BJ (cell line): ENCODE data around the gene NDRG4. TPM values are rescaled to one million over a fixed set of nuclear protein-coding genes. Genes with fewer than 3 reads are reported as not detected.

Experiments used
- CTCF ChIA-PET: fragments of 350-600 bp; formaldehyde crosslinking; extraction: SDS; loops from one replicate; lab custom pipeline; 2021; ENCODE audit warnings: antibody characterized with exemption, inconsistent platforms; lab: Yijun Ruan, JAX
- POLR2A ChIA-PET: fragments of 300-600 bp; sonication (Branson Sonifier 250); formaldehyde crosslinking; extraction: SDS; loops from one replicate; lab custom pipeline; 2021; ENCODE audit warnings: antibody characterized with exemption; lab: Charles Lee
- DNase-seq: peaks from one replicate; pipeline ENCODE4 v3.0.0-alpha.2; 2011; ENCODE audit warnings: low read depth
- H3K27me3 ChIP-seq: 2 replicates; pipeline ENCODE4 v1.6.0; 2011; ENCODE audit warnings: low read length; ENCODE audit not compliant: control insufficient read depth, insufficient read depth
- H3K36me3 ChIP-seq: 2 replicates; pipeline ENCODE4 v1.5.1; 2011; ENCODE audit warnings: low read length; ENCODE audit not compliant: control insufficient read depth, insufficient read depth
- H3K4me3 ChIP-seq: 2 replicates; pipeline ENCODE4 v1.5.1; 2011; ENCODE audit warnings: low read depth, mild to moderate bottlenecking, control low read depth, low read length
- polyA minus RNA-seq: library from RNA; depleted of rRNA, polyadenylated mRNA; stranded (reverse); fragments of >200 nt; gene quantifications from 2 replicates; pipeline ENCODE4 v1.2.3, GENCODE V29; 2011; rRNA and poly(A)+ RNA removed
- polyA plus RNA-seq: library from polyadenylated mRNA; depleted of rRNA; stranded (reverse); fragments of >200 nt; gene quantifications from 2 replicates; pipeline ENCODE4 v1.2.3, GENCODE V29; 2011; rRNA removed
- TF ChIP-seq, protein P1 (sequence below): IDR thresholded peaks from 2 replicates; pipeline ENCODE4 v1.5.1; 2011; ENCODE audit warnings: low read depth, mild to moderate bottlenecking, control low read depth, inconsistent platforms, low read length, moderate library complexity; ENCODE audit not compliant: insufficient read depth

Gene NDRG4, protein sequence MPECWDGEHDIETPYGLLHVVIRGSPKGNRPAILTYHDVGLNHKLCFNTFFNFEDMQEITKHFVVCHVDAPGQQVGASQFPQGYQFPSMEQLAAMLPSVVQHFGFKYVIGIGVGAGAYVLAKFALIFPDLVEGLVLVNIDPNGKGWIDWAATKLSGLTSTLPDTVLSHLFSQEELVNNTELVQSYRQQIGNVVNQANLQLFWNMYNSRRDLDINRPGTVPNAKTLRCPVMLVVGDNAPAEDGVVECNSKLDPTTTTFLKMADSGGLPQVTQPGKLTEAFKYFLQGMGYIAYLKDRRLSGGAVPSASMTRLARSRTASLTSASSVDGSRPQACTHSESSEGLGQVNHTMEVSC
- 11.6 and 20.7 TPM in 2 replicates for polyA plus RNA-seq
- polyA minus RNA-seq = 14.7 and 16.6 TPM in 2 replicates

DNA sequence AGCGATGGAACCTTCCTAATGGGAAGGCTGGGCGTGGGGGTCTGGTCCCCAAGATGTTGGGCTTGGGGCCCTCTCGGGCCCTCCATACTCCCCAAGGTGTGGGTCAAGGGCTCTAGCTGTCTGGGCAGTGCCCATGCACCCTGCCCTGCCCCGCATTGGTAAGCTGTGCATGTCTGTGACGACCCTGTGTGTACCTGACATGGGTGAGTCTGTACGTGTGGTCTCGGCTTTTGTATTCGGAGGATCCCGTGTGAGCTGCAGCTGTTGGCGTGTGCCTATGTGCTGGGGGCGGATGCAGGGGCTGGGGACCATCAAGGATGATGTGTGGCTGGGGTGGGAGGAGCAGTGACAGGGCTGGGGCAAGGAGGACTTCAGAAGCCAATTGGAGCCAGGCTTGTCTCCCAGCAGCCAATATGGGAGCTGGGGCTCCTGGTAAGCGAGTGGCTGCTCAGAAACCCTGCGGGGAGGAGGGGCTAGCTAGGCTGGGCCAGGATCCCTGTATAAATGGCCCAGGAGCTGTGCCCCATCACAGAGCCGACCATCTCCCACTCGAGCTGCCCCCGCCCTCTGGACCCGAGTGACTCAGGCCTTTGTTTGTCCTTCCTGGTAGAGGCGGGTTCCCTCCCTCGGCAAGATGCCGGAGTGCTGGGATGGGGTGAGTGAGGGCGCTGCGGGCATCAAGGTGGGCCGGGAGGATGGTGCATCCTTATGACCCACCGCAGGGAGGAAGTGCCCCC is at the start of gene NDRG4:
NDRG4 (plus strand) TSS at position 529 of the 737 bp plus-strand sequence; CDS start at position 635, 106 bp downstream.
- ChIA-PET POLR2A (interaction anchor here (0.6 to 0.7 kb wide), 2 partner anchors 159 to 305 kb away, joined by 3 to 10 read pairs; no protein-coding TSS in a partner anchor), CTCF (interaction anchor here (0.5 to 3.3 kb wide), 7 partner anchors 11 to 214 kb away, joined by 3 to 22 read pairs (median 3); no protein-coding TSS in a partner anchor)
- TF ChIP-seq, protein P1, sequence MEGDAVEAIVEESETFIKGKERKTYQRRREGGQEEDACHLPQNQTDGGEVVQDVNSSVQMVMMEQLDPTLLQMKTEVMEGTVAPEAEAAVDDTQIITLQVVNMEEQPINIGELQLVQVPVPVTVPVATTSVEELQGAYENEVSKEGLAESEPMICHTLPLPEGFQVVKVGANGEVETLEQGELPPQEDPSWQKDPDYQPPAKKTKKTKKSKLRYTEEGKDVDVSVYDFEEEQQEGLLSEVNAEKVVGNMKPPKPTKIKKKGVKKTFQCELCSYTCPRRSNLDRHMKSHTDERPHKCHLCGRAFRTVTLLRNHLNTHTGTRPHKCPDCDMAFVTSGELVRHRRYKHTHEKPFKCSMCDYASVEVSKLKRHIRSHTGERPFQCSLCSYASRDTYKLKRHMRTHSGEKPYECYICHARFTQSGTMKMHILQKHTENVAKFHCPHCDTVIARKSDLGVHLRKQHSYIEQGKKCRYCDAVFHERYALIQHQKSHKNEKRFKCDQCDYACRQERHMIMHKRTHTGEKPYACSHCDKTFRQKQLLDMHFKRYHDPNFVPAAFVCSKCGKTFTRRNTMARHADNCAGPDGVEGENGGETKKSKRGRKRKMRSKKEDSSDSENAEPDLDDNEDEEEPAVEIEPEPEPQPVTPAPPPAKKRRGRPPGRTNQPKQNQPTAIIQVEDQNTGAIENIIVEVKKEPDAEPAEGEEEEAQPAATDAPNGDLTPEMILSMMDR = no peak
- peak within 1 kb of the TSS; percentile 46 for H3K4me3 ChIP-seq
- DNase-seq = peak; percentile 46
- peaks cover 3% of the 10 kb centered on the region; the same call in 1 of the 2 replicates for H3K36me3 ChIP-seq
- no peaks in the 10 kb centered on the region for H3K27me3 ChIP-seq

DNA sequence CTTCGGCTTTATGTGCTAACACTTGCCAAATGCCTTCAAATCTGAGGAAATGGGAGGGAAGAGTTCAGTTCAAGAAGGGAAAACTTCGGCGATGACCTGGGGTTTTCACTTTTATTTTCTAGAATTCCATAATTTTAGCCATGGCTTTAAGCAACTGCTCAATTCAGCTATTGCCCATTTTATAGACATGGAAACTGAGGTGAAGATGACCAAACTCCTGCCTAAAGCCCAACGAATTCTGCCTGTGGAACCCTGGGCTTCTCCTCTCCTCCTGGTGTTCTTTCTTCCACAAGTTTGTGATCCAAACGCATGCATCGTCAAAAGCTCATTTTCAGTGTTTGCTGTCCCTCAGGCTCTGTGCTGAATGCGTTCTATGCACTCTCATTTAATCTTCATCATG is 49.4 kb upstream of the NDRG4 start:
- Histone ChIP-seq H3K27me3 (peaks cover 4% of the 10 kb centered on the region; the same call in 1 of the 2 replicates), H3K36me3 (no peaks in the 10 kb centered on the region), H3K4me3 (no peak overlapping the region)
- TF ChIP-seq, protein P1 = no peak
- CTCF ChIA-PET = interaction anchor here (0.7 kb wide), 1 partner anchor 30 kb away, joined by 3 read pairs; no protein-coding TSS in a partner anchor
- DNase-seq = no peak
- POLR2A ChIA-PET = no interaction called here

DNA sequence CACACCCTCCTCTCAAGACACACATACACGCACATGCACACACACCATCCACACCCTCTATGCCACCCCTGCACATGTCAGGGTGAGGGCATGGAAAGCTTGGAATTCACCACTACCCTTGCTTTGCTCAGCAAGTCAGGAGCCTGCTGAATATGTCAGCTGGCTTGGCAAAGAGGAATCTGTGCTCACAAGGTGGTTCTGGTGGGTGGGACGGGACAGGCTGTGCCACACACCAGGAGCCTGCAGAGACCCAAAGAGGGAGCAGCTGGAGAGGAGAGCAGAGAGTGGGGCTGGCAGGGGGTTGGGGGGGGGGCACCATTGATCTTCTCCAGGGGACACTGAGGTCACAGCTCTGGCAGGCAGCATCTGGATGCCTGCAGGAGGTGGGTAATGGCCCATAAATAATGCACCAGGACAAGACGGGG is 48.7 kb upstream of the NDRG4 start:
- no peak for DNase-seq
- no peak overlapping the region for H3K4me3 ChIP-seq
- H3K36me3 ChIP-seq = no peaks in the 10 kb centered on the region
- CTCF ChIA-PET = interaction anchor here (1.5 kb wide), 1 partner anchor 36 kb away, joined by 3 read pairs; no protein-coding TSS in a partner anchor
- POLR2A ChIA-PET = no interaction called here
- TF ChIP-seq, protein P1 = no peak
- peaks cover 6% of the 10 kb centered on the region for H3K27me3 ChIP-seq

DNA sequence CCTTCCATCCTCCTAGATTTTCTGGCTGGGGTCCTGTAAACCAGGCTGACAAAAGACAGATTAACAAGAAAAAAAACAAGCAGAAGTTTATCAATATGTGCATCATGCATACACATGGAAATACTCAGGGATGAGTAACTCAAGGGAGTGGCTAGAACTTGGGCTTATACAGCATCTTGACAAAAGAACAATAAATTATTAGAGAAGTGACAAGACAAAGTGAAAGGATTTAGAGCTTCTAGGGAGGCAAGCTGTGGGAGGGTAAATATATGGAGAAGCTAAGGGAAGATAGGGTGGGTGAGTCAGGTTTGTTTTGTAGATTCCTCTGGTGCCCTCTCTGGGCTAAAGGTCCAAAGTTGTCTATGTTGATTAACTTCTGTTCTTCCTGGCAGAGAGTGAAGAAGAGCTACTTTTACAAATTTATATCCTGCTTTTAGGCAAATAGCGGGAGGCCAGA is 48.0 kb upstream of the NDRG4 start:
- H3K4me3 ChIP-seq = no peak overlapping the region
- ChIA-PET POLR2A (no interaction called here), CTCF (interaction anchor here (1.5 kb wide), 1 partner anchor 36 kb away, joined by 3 read pairs; no protein-coding TSS in a partner anchor)
- TF ChIP-seq, protein P1 = no peak
- peaks cover 6% of the 10 kb centered on the region for H3K27me3 ChIP-seq
- no peaks in the 10 kb centered on the region for H3K36me3 ChIP-seq
- DNase-seq = no peak
